ENCODE results near the gene ANXA6.

Gene ANXA6

DNA sequence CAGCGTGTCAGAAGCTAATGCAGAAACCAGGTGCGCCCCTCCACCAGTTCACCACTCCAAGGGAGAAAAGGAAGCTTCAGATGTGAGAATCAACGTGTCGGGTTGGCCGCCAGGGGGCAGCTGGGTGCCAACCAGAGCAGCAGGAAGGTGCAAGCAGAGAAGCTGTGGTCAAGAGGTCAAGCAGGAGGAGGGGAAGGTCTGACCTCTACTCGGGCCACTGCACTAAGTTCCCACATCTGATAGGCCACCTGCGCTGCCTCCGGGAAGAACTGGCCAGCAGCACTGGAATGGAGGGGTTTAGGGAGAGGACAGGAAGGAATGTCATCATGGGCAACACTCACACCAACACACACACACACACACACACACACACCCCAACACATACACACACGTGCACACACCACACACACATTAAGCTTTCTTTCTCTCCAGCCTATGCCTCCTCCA is 31.4 kb downstream of the ANXA6 start:
- FAIRE-seq, result no peak

DNA sequence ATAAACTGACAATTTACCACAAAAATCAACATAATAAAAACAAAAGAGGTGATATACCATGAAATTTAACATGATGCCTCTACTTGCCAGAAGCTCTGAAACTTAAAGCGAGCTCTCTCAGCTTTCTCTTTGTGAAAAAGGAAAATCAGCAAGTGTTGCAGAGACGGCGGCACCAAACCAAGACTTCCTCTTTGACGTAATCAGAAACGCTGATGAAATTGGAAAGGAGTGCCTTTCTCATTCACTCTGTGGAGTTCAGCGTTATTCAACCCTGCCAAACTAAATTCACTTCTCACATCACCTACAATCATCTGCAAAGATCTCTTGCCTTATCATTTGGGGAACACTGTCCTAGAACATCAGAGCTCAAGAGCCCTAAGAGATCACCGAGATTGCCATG is 32.2 kb downstream of the ANXA6 start:
- no peak for FAIRE-seq

DNA sequence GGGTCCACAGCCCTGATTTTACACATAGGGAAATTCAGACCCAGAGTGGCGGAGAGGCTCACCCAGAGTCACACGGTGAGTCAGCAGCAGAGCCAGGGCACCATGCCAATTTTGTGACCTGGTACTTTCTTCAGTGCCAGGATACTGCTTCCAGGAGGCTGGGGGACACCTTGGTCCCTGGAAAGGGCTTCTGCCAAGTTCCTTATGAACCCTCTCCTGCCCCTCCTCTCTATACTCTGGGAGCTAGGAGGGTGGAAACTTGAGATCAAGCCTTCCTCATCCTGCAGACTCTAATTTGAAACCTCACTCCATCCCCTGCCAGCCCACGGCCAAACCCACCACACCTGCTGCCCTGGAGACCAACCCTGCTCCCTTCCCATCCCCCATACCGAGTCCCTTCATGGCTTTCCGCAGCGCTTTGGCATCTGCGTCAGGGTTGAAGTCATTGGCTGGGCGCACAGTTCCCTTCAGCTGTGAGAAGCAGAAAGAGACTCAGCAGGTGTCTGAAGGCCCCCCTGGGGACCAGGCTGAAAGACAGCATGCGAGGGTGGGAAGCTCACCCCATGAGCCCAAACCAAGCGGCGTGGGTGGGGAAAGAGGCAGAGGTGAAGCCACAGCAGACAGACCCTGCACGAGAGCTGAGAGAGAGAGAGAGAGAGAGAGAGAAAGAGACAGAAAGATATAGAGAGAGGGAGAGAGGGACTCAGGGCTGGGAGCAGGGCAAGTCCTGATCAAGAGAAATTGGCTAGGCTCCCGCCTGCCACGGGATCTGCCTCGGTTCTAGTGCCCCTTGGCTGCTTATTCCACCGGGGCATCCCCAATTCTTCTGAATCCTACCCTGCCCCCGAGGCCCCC is 33.5 kb downstream of the ANXA6 start:
- FAIRE-seq, result no peak

DNA sequence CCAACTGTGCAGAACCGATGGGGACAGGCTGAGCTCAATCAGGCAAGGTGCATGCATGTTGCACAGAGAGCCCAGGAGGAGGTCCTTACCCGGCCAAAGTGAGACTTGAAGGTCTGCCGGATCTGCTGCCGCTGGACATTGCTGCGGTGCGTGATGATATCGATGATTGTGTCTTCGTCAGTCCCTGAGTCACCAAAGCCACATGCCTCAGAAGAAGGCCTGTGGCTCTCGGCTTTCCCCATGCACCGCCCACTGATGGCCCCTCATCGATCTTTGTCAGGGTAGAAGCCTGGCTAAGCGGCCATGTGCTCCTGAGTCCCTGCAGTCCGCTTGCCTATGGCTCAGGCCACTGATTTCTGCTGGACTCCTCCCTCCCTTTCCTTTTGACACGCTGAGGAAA is 34.8 kb downstream of the ANXA6 start:
- FAIRE-seq, result no peak

DNA sequence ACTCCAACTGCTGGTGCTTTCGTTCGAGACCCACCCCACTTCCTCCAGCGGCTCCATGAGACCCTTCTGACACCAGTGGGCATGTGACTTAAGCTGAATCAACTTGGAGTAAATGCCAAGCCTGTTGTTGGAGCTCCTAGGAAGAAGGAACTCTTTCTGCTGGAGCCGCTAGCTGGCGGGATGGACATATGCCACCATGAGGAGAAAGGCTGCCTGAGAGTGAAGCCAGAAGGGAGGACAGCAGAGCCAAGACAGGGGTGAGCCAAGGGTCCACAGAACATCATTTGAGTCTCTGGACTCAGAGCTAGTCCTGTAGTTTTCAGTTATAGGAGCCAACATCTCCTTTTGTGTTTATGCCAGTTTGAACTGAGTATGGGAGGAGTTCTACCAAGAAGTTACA is 35.9 kb downstream of the ANXA6 start:
- FAIRE-seq, result no peak

DNA sequence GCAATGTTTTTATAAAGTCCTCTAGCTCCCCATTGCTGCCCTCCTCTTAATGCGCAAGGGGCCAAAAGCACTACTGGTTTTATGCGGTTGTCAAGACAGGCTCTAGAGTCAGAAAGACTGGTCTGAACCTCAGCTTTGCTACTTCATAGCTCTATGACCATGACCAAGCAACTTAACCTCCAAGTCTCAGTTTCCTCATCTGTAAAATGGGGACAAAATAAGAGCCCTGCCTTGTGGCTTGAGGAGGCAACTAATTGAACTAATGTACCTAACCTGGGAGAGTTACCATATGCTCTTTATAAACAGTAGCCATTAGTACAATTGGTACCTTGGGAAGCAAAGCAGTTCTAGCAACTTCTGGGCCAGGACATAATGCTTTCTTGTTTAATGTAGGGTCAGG is 36.5 kb downstream of the ANXA6 start:
- FAIRE-seq, result no peak

DNA sequence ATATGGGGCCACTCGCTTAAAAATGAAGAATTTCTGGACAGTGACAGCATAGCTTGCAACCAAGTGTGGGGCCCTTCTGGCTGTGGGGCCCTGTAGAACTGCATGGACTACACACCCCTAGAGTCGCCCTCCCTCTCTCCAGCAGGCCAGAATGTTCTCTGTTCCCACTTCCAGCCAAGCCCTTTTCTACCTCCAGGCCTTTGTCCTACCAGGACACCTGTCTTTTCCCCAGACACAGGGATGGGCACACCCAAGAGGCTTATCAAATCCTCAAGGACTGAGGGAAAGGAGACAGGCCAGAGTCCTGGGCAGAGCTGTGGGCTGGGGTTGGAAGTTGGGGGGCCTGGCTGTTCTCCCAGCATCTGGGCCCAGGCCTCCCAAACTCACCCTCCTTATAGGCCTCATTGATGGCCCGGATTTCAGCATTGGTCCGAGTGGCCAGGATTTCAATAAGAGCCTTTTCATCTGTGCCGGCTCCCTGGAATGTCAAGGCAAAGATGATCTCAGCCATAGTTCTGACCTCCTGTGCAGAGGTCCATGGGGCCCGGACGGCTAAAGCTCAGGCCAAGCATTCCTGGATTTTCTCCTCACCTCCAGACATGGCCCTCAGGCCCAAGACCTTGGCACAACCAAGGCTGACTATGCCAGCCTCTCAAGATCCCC is 38.5 kb downstream of the ANXA6 start:
- FAIRE-seq, result no peak

DNA sequence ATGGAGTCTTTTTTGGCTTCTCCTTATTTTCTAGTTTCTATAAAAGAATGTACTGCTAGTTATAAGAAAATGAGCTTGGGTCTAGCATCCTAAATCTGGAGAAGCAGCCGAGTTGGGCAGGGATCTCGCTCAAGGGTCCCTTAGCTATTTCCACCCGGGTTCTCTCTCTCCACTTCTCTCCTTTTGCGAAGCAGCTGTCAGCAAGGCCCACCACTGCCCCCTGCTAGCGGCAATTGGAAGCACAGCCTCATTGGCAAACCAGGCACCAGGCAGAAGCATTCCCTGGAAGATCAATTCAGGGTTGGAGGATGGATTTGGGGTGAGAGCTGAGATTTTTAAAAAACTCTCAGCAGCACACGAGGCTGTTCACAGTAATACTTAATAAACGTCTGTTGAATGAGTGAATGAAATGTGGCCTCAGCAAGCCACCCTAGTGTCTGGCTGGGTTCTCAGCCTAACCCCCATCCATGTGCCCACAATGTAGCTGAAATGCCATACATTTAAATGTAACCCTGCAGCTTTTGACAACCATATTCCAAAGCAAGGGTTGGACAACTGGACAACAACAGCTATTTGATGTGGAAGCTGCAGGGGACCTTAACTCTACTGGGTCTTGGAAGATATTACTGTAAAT is 42.2 kb downstream of the ANXA6 start:
- peak; percentile 75 for FAIRE-seq

DNA sequence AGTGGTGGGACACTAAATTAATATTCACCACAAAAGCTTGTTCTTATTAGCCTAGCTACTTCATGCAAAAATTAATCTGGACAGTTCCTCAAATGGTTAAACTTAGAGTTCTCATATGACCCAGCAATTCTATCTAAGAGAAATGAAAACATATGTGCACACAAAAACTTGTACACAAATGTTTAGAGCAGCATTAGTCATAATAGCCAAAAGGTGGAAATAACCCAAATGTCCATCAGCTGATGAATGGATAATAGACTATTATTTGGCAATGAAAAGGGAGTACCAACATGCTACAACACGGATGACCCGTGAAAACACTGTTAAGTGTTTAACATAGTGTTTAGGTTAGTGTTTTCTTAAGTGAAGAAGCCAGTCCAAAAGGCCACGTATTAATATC is 43.9 kb downstream of the ANXA6 start:
- no peak for FAIRE-seq

DNA sequence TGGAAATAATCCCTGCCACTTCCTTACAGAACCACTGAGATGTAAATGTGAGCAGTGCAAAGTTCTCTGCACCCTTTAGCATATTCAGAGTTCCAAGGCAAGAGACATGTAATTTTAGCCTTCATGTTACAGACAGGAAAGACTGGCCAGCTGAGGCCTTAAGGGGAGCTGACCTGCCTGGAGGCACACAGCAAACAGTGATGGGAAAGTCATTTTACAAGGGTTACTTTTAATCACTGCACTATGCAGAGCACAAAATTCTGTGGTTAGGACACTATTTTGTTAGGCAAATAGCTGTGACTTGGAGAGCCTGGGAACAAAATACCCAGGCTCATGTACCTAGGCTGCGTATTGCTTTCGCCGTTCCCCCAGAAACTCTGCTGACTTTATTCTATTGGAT is 46.6 kb downstream of the ANXA6 start:
- FAIRE-seq, result no peak

DNA sequence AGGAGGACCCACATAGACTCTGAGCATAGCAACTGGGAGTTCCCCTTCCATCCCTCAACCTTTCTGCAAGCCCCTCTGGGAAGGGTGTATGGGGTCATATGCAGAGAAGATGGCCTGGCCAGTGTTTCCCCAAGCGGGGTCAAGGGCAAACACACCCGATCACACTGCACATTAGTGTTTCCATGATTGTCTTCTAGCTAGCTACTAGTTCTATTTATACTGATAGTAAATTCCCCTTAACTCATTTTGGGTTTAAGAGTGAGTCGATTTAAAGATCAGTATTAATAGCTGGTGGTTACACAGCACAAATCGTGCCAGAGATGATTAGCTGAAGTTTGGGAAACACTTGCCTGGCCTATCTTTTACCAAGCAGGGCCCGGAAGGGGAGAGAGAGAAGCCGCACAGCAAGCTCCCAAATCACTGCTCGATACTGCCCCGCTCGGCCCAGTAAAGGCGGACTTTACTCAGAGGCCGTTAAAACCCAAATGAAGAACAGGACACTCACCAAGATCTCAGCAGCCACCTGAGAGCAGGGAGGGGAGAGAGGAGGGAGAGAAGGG is 47.4 kb downstream of the ANXA6 start:
- FAIRE-seq, result no peak

DNA sequence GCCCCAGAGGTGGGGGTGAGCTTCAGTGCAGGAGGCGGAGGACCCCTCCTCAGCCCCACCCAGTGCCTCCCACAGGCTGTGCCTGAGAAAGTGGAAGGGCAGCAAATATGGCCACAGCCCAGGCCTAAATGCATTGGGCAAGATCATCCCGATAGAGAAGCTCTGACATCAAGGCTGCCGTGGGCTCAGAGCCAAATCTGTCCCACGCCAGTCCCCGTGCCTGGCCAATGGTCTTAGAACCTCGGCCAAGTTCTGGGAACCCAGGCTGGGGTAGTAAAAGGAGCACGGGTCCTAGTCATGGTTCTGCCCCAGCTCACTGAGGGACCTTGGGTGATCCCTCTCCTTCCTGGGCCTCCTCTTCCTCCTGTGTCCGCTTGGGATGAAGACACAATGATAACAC is 49.0 kb downstream of the ANXA6 start:
- FAIRE-seq, result no peak

DNA sequence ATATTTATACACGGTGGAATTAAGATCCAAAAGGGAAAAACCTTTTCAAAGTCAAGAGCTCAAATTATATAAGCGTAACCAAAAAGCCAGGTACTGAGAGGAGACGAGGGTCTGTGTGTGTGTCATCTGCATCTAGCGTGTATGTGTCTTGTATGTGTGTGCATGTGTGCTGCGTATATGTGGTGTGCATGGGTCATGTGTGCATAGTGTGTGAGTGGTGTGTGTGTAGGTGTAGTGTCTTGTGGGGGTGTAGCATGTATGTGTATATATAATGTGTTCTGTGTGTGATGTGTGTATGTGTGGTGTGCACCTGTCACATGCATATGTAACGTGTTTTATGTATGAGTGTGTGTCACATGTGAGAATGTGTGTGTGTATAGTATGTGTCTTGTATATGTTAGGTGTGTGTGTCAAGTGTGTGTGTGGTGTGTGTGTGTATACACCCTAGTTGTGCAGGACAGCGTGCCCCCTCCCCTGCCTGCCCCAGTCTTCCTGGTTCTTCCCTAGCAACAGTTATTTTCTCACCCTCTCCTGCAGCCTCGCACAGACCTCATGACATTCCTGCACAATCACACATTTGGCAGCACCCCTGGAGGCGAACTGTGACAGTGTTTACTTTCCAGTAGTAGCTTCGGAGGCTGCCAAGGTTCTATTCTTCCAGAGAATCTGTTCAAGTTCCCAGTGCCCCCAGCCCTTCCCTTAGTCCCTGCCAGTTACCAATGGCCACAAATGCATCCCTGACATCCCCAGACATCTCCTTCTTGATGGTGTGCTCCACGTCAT is 49.6 kb downstream of the ANXA6 start:
- no peak for FAIRE-seq

DNA sequence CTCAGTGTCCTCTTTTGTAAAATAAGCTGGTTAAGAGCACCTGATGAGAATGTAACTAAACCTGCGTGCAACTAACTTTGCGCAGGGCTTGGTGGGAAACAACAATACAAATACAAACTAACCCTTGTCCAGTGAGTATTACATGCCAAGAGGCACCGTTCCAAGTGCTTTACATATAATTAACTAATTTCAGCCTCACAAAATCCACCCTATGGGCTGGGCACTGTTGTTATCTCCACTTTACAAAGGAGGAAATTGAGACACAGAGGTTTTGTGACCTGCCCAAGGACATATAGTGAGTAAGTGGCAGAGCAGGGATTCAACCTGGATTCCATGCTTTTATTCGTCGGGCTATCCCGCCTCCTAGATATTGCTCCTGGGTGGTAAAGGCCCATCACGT is 50.5 kb downstream of the ANXA6 start:
- FAIRE-seq, result no peak

DNA sequence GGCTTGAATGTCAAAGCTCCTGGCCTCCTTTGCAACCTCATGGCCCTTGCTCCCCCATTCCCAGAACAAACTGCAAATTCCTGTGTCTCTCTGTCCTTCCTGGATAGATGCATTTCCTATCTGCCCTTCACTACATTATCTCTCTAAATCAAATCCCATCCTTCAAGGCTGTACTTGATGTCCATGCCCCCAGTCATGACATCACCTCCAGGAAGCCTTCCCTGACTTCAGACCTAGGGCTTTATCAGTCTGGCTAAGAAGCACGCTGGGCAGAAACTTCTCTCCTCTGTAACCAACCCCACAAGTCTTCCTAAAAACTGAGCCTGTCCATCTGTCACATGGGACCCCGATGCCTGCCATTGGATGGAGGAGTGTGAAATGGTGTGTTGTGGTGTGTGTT is 51.1 kb downstream of the ANXA6 start:
- FAIRE-seq, result no peak

DNA sequence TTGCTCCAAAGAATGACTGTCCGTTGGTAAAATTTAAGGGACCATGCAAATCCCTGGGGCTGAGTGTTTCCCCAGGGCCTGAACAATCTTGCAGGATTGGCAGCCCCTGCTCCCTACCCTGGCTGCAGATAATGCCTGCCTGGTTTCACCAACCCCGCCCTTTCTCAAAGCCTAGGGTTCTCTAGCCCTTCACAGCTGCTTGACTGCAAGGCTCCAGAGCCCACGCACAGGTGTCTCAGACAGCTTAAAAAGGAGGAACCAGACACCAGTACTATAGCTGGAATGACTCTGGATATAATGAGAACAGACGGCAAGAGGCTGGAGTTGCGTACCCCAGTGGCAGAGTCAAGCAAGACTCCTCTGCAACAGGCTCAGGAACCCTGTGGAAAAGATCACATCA is 51.5 kb downstream of the ANXA6 start:
- FAIRE-seq, result no peak

DNA sequence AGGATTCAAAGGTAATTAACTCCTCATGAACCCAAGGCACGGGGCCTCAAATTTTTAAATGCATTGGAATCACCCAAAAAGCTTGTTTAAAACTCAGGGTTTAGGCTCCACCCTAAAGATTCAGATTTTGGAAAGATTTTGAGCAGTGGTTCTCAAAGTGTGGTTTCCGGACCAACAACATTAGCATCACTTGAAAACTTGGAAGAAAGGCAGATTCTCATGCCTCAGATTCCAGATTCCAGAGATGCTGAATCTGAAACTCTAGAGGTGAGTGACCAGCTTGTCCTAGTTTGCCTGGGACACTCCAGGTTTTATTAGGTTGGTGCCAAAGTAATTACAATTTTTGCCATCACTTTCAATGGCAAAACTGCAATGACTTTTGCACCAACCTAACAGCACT is 52.0 kb downstream of the ANXA6 start:
- FAIRE-seq, result no peak

DNA sequence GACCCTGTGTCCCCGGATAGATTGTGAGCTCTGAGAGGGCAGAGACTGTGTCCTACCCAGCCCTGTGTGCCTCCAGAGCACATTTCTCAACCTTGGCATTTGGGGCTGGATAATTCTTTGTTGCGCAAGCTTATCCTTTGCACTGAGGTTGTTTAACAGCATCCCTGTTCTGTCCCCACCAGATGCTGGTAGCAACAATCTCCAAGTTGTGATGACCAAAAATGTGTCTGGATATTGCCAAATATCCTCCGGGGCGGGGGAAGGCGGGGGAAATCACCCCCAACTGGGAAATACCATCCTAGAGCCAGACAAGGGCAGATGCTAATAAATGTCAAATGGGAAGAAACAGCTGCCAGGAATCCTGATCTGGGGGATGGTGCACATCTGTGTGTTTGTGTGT is 52.8 kb downstream of the ANXA6 start:
- FAIRE-seq, result no peak

DNA sequence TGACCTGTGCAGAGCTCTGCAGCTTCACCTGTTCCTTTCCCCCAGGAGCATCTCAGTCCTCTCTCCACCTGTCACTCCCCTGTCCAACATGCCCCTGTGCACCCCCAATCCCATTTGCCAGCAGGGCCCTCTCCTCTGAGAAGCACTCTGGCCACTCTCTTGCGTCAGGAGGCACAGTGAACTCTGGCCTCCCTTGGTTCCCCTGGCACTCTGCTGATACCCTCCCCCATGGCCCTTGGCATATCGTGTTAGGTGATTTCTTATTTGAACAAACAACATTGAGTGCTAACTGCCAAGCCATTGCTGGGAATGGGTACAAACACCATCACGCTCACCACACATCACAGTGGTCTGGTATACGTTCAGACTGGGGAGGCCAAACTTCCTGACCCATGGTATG is 55.8 kb downstream of the ANXA6 start:
- no peak for FAIRE-seq

DNA sequence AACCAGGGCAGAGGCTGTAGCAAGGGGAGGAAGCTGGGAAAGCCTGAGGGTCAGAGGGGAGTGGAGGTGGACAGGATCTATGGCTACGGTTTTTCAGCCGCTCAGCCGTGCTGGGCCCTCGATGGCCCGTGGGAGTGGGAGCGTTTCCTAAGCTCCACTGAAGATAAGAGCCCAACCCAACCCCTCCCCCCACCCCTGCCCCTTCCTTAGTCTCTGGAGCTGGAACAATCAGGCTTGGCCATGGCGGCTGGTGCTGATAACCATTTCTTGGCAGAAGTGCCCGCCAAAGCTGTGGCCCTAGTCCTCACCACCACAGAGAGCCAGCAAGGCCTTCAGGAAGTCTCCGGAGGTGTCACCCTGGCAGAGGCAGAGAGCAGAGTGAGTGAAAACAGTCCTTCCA is 56.4 kb downstream of the ANXA6 start:
- no peak for FAIRE-seq

DNA sequence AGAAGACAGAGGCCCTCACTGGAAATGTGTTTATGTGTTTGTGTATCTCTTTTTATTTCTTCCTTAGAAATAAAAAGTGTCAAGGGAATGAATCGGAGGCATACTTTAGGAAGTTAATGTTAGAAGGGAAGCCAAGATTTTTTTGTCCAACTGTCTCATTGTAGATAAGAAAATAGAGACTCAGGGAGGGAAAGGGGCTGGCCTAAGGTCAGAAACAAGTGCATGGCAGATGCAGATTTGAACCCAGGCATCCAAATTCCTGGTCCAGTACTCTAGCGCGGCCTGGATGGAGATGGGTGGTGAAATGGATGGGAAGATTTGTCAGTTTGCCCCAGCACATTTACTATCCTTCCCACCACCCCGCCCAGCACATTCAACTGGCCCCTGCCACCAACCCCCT is 56.9 kb downstream of the ANXA6 start:
- no peak for FAIRE-seq

DNA sequence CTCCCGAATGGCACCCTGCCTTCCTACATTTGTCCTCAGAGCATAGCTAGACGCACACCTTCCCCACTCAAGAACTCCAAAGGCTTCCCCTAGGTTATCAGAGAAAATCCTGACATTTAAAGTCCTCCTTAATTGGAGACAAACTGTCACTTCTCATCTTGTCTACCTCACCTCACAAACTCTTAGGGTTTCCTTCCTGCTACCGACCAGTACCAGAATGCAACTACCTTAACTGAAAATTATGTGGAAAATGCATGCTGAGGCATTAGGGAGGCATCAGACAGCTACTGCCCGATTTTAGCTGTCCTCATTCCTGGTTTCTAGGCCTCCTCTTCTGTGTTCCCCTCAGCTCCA is 58.8 kb downstream of the ANXA6 start:
- no peak for FAIRE-seq

All from G401.6 (cell line).